HG03175 (cell line): ENCODE measurements around the gene PDE3B.

ENCODE experiments used
- ATAC-seq: cut with Tn5 transposase; IDR thresholded peaks from one replicate; pipeline ENCODE4 v1.9.1; 2021; ENCODE audit warnings: mild to moderate bottlenecking, moderate library complexity; ENCODE audit not compliant: unreplicated experiment

Gene PDE3B

GRCh38 chr11:14908214-14908880, 264.7 kb downstream of the PDE3B start:
- ATAC-seq: no peak

- ATAC-seq: no peak
These were observed 270.9 kb downstream of the PDE3B start for GRCh38 chr11:14914536-14914935.

GRCh38 chr11:14916403-14916802, 272.8 kb downstream of the PDE3B start:
- no peak for ATAC-seq
